ENCODE data around the gene PRSS27.

The PRSS27 gene

GRCh38 chr16:2749936-2750335 lies 29.9 kb upstream of the PRSS27 start:
- DNase-seq = no peak

- DNase-seq = no peak
These were observed 29.5 kb upstream of the PRSS27 start for GRCh38 chr16:2749476-2749875.

- no peak for DNase-seq
These were observed 28.9 kb upstream of the PRSS27 start for GRCh38 chr16:2748757-2749455.

GRCh38 chr16:2745961-2746360 lies 25.9 kb upstream of the PRSS27 start:
- DNase-seq = no peak

- no peak for DNase-seq
These were observed 25.3 kb upstream of the PRSS27 start for GRCh38 chr16:2745116-2745890.

- no peak for DNase-seq
These were observed 24.7 kb upstream of the PRSS27 start for GRCh38 chr16:2744711-2745110.

- no peak for DNase-seq
These were observed 23.2 kb upstream of the PRSS27 start for GRCh38 chr16:2743007-2743810.

GRCh38 chr16:2742323-2743006 lies 22.4 kb upstream of the PRSS27 start:
- DNase-seq = no peak

GRCh38 chr16:2741168-2741567 lies 21.1 kb upstream of the PRSS27 start:
- DNase-seq = no peak

GRCh38 chr16:2740476-2740875 lies 20.5 kb upstream of the PRSS27 start:
- no peak for DNase-seq

- DNase-seq = no peak
These were observed 19.8 kb upstream of the PRSS27 start for GRCh38 chr16:2739625-2740430.

GRCh38 chr16:2738615-2739014 lies 18.6 kb upstream of the PRSS27 start:
- no peak for DNase-seq

- no peak for DNase-seq
These were observed 17.9 kb upstream of the PRSS27 start for GRCh38 chr16:2737895-2738418.

GRCh38 chr16:2737238-2737605 lies 17.2 kb upstream of the PRSS27 start:
- DNase-seq = no peak

- no peak for DNase-seq
These were observed 16.6 kb upstream of the PRSS27 start for GRCh38 chr16:2736476-2737237.

GRCh38 chr16:2734844-2735515 lies 15.0 kb upstream of the PRSS27 start:
- no peak for DNase-seq

- no peak for DNase-seq
These were observed 8.0 kb upstream of the PRSS27 start for GRCh38 chr16:2728034-2728433.

- no peak for DNase-seq
These were observed 6.9 kb upstream of the PRSS27 start for GRCh38 chr16:2726923-2727322.

- no peak for DNase-seq
These were observed 4.9 kb upstream of the PRSS27 start for GRCh38 chr16:2724816-2725348.

- no peak for DNase-seq
These were observed 4.2 kb upstream of the PRSS27 start for GRCh38 chr16:2724088-2724676.

Measured in activated CD4-positive, CD25-positive, alpha-beta regulatory T cell treated with anti-CD3 and anti-CD28 coated beads, Interleukin-2, amount 50 U/mL, for 72 hours (primary cell).